ENCODE data around the gene DTNBP1.

- TF ChIP-seq CTCF (IDR thresholded peaks at IDR 0.05) (no peak), POLR2A (IDR thresholded peaks at IDR 0.05) (no peak)
These were observed 88.3 kb downstream of the DTNBP1 start for GRCh38 chr6:15574486-15574885.

Data from esophagus squamous epithelium (tissue), 4 donors.